H1 (cell line): ENCODE measurements around the gene RAB5B. TPM values are rescaled to one million over a fixed set of nuclear protein-coding genes. Genes with fewer than 3 reads are reported as not detected.

ENCODE experiments used
- CTCF ChIA-PET: fragments of 300-600 bp; sonication (Branson Sonifier 250); formaldehyde crosslinking; loops from one replicate; lab custom pipeline; 2021; ENCODE audit not compliant: partially characterized antibody; lab: Charles Lee
- POLR2A ChIA-PET: fragments of 300-600 bp; sonication (Branson Sonifier 250); formaldehyde crosslinking; loops from one replicate; lab custom pipeline; 2021; ENCODE audit warnings: inconsistent platforms; ENCODE audit not compliant: partially characterized antibody; lab: Charles Lee
- DNase-seq, 2 experiments: peaks; one replicate each; pipeline versions ENCODE4 v3.0.0 to v3.0.0-alpha.2; 2010 to 2022; ENCODE audit warnings: low spot score in 2 of 2, low read depth in 1 of 2, mixed read lengths in 1 of 2
- FAIRE-seq: peaks from 2 replicates; lab custom pipeline; 2011; peaks lifted over from hg19 to GRCh38; lab: Jason Lieb, UNC
- H2AFZ ChIP-seq: 2 replicates; pipeline ENCODE4 v1.8.1; 2012; ENCODE audit warnings: low read length, inconsistent platforms
- H2AK5ac ChIP-seq: 2 replicates; pipeline ENCODE4 v1.6.1; 2013; ENCODE audit warnings: low read depth, low read length
- H2BK120ac ChIP-seq: replicated peaks from 2 replicates; pipeline ENCODE3; 2013; ENCODE audit warnings: low read depth, low read length, inconsistent platforms
- H2BK12ac ChIP-seq: 2 replicates; pipeline ENCODE4 v1.6.1; 2013; ENCODE audit warnings: low read depth, low read length
- H2BK15ac ChIP-seq: 2 replicates; pipeline ENCODE4 v1.6.1; 2013; ENCODE audit warnings: low read length
- H2BK20ac ChIP-seq: 2 replicates; pipeline ENCODE4 v1.6.1; 2013; ENCODE audit warnings: low read length
- H2BK5ac ChIP-seq: 2 replicates; pipeline ENCODE4 v1.6.1; 2013; ENCODE audit warnings: low read depth, low read length
- H3K14ac ChIP-seq: 2 replicates; pipeline ENCODE4 v1.6.1; 2013; ENCODE audit warnings: inconsistent platforms; ENCODE audit not compliant: insufficient read length
- H3K18ac ChIP-seq: 2 replicates; pipeline ENCODE4 v1.6.1; 2013; ENCODE audit warnings: low read length; ENCODE audit errors: extremely low read depth
- H3K23ac ChIP-seq: 2 replicates; pipeline ENCODE4 v1.6.1; 2013; ENCODE audit warnings: inconsistent platforms; ENCODE audit not compliant: insufficient read length
- H3K23me2 ChIP-seq: 2 replicates; pipeline ENCODE4 v1.6.1; 2013; ENCODE audit warnings: low read depth, low read length
- H3K27ac ChIP-seq: 2 replicates; pipeline ENCODE4 v1.6.1; 2011; ENCODE audit warnings: low read depth, low read length, inconsistent platforms
- H3K27me3 ChIP-seq, 4 experiments: replicated peaks in 1 of 4; 1 replicate in 1 of 4; 2 replicates in 3 of 4; pipeline versions ENCODE4 v1.6.1 to v1.8.1; 2011 to 2013; ENCODE audit warnings: low read length in 3 of 4, mild to moderate bottlenecking in 3 of 4, inconsistent platforms in 2 of 4, mixed read lengths in 2 of 4, moderate library complexity in 1 of 4; ENCODE audit not compliant: control insufficient read depth in 3 of 4, insufficient read depth in 3 of 4; ENCODE audit errors: extremely low read depth in 1 of 4
- H3K36me3 ChIP-seq, 4 experiments: 2 replicates each; pipeline versions ENCODE4 v1.6.1 to v1.8.1; 2011 to 2013; ENCODE audit warnings: mild to moderate bottlenecking in 4 of 4, low read length in 3 of 4, moderate library complexity in 2 of 4, control low read depth in 1 of 4, inconsistent platforms in 1 of 4; ENCODE audit not compliant: insufficient read depth in 4 of 4, control insufficient read depth in 2 of 4
- H3K4ac ChIP-seq: replicated peaks from 2 replicates; pipeline ENCODE3; 2013; ENCODE audit warnings: low read length, low read depth, mixed read lengths, inconsistent platforms; ENCODE audit not compliant: insufficient read length
- H3K4me1 ChIP-seq, 4 experiments: replicated peaks in 1 of 4; 1 replicate in 1 of 4; 2 replicates in 3 of 4; pipeline versions ENCODE4 v1.6.1 to v1.8.1; 2011 to 2013; ENCODE audit warnings: low read length in 3 of 4, inconsistent platforms in 2 of 4, mixed read lengths in 1 of 4; ENCODE audit not compliant: insufficient read depth in 4 of 4, control insufficient read depth in 3 of 4
- H3K4me2 ChIP-seq, 2 experiments: 2 replicates each; pipeline versions ENCODE4 v1.6.1 to v1.8.1; 2011 to 2013; ENCODE audit warnings: low read depth in 2 of 2, low read length in 2 of 2, control low read depth in 1 of 2, inconsistent platforms in 1 of 2, mild to moderate bottlenecking in 1 of 2; ENCODE audit not compliant: insufficient read depth in 1 of 2
- H3K4me3 ChIP-seq, 4 experiments: fragments of 200-600, 300-600 bp in 1 of 4; sonication (generic), shearing (Covaris generic), sonication (Bioruptor Twin) in 1 of 4; 2 replicates each; pipeline versions ENCODE4 v1.5.1 to v1.8.1; 2011 to 2016; ENCODE audit warnings: low read length in 4 of 4, low read depth in 3 of 4, control low read depth in 2 of 4, inconsistent platforms in 2 of 4, mild to moderate bottlenecking in 2 of 4, mixed read lengths in 1 of 4, moderate library complexity in 1 of 4; ENCODE audit not compliant: insufficient read depth in 2 of 4; ENCODE audit errors: extremely low read depth in 1 of 4
- H3K56ac ChIP-seq: replicated peaks from 2 replicates; pipeline ENCODE3; 2013; ENCODE audit warnings: low read depth, mild to moderate bottlenecking, mixed read lengths, low read length, inconsistent platforms; ENCODE audit not compliant: insufficient read length
- H3K79me1 ChIP-seq: 2 replicates; pipeline ENCODE4 v1.6.1; 2013; ENCODE audit warnings: low read depth, low read length, control low read depth
- H3K79me2 ChIP-seq, 2 experiments: 2 replicates each; pipeline versions ENCODE4 v1.6.1 to v1.8.1; 2012 to 2013; ENCODE audit warnings: low read length in 2 of 2, mild to moderate bottlenecking in 2 of 2, inconsistent platforms in 1 of 2; ENCODE audit not compliant: insufficient read depth in 2 of 2, control insufficient read depth in 1 of 2
- H3K9ac ChIP-seq, 4 experiments: replicated peaks in 1 of 4; 1 replicate in 1 of 4; 2 replicates in 3 of 4; pipeline versions ENCODE4 v1.6.1 to v1.8.1; 2011 to 2013; ENCODE audit warnings: low read depth in 3 of 4, low read length in 3 of 4, control low read depth in 2 of 4, mild to moderate bottlenecking in 2 of 4, moderate library complexity in 2 of 4, inconsistent platforms in 1 of 4; ENCODE audit errors: extremely low read depth in 1 of 4
- H3K9me3 ChIP-seq, 2 experiments: 2 replicates each; pipeline versions ENCODE4 v1.6.1 to v1.8.1; 2012 to 2013; ENCODE audit warnings: mild to moderate bottlenecking in 2 of 2, moderate library complexity in 2 of 2, control low read depth in 1 of 2, inconsistent platforms in 1 of 2, low read depth in 1 of 2, low read length in 1 of 2, mixed read lengths in 1 of 2; ENCODE audit not compliant: insufficient read depth in 2 of 2
- H4K20me1 ChIP-seq, 2 experiments: replicated peaks in 1 of 2; 2 replicates each; pipeline versions ENCODE3 to v1.8.1; 2011 to 2013; ENCODE audit warnings: inconsistent platforms in 2 of 2, low read length in 2 of 2, mild to moderate bottlenecking in 1 of 2; ENCODE audit not compliant: insufficient read depth in 2 of 2, control insufficient read depth in 1 of 2
- H4K5ac ChIP-seq: 2 replicates; pipeline ENCODE4 v1.6.1; 2013; ENCODE audit warnings: low read length, low read depth, mixed read lengths, inconsistent platforms; ENCODE audit not compliant: insufficient read length
- H4K8ac ChIP-seq: 2 replicates; pipeline ENCODE4 v1.8.0; 2013; ENCODE audit warnings: mild to moderate bottlenecking, moderate library complexity, low read length, inconsistent platforms; ENCODE audit not compliant: insufficient read depth; ENCODE audit errors: extremely low read depth
- H4K91ac ChIP-seq: replicated peaks from 2 replicates; pipeline ENCODE3; 2013; ENCODE audit warnings: low read length, mixed read lengths, inconsistent platforms; ENCODE audit not compliant: insufficient read length
- JUND ChIP-seq: IDR thresholded peaks from 2 replicates; pipeline ENCODE4 v1.6.1; 2011; ENCODE audit warnings: mild to moderate bottlenecking, improper control_type of control experiment, low read length
- TAF1 ChIP-seq: IDR thresholded peaks from 2 replicates; pipeline ENCODE4 v1.6.1; 2011; ENCODE audit warnings: mild to moderate bottlenecking, low read depth, low read length
- WGBS, 2 experiments: shearing (Covaris generic) in 1 of 2; methylation state at CpG; one replicate each; pipeline versions ENCODE4 v1.1.6 to v1.1.7; 2013 to 2015; ENCODE audit warnings: low lambda C conversion rate in 2 of 2, mixed read lengths in 2 of 2, inconsistent platforms in 1 of 2, low coverage in 1 of 2, missing lambda C conversion rate in 1 of 2; ENCODE audit not compliant: insufficient replicate concordance in 2 of 2, insufficient coverage in 1 of 2, insufficient read length in 1 of 2; ENCODE audit errors: extremely low coverage in 1 of 2, missing lambda C conversion rate in 1 of 2; 5-methylcytosine and 5-hydroxymethylcytosine counted together
- polyA plus RNA-seq, 7 experiments: library from polyadenylated mRNA; depleted of rRNA in 3 of 7; stranded (reverse) in 5 of 7; unstranded in 2 of 7; fragments of >200 nt in 5 of 7; fragments of 200-250 nt in 2 of 7; gene quantifications; 1 replicate in 5 of 7; 2 replicates in 1 of 7; 4 replicates in 1 of 7; pipeline versions ENCODE4 v1.2.1 to v1.2.3, GENCODE V29; 2011 to 2013; ENCODE audit warnings: missing spikeins in 2 of 7, mixed read lengths in 2 of 7
- total RNA-seq: library from RNA; stranded (reverse); fragmentation: NEBNext Ultra II Directional; extraction: Animal tissue kit (Norgen Biotek cat#: 25700); gene quantifications from 2 replicates; pipeline ENCODE4 v1.2.1, GENCODE V29; 2021

The RAB5B gene
- total and polyA plus RNA-seq, 2 of the 8 experiments (the other 6 are each of a cell fraction or from before 2014, with no cell fraction given), result 56.7 to 62.4 TPM

GRCh38 chr12:55972911-55973598 lies 823 bp upstream of the RAB5B start:
- H3K4ac ChIP-seq, result peak overlapping the region; percentile 97
- H3K4me1 ChIP-seq, result peaks cover 0 to 6% (median 1%) of the 10 kb centered on the region in 4 experiments; a peak in 4 of 7 replicates
- ChIA-PET CTCF (interaction anchor here (1.7 to 2.6 kb wide), 4 partner anchors 11 to 33 kb away, joined by 6 to 14 read pairs (median 7); no protein-coding TSS in a partner anchor), POLR2A (interaction anchor here (0.7 to 2.7 kb wide), 22 partner anchors 8 to 261 kb away, joined by 3 to 16 read pairs (median 6); partner anchors contain the start of genes DNAJC14, ERBB3, IKZF4 and MYL6)
- H3K4me2 ChIP-seq, result peak overlapping the region; percentile 90 to 96
- peaks cover 6% of the 10 kb centered on the region for H3K23me2 ChIP-seq
- H2BK12ac ChIP-seq, result peak overlapping the region; percentile 63
- no peak overlapping the region for H3K27ac ChIP-seq
- H2BK15ac ChIP-seq, result peak overlapping the region; percentile 74; the same call in 1 of the 2 replicates
- peaks cover 2% of the 10 kb centered on the region; the same call in 1 of the 2 replicates for H3K79me1 ChIP-seq
- peaks cover 2 to 28% (median 14%) of the 10 kb centered on the region in 4 experiments; a peak in 5 of 8 replicates for H3K36me3 ChIP-seq
- TF ChIP-seq JUND (no peak), TAF1 (0 out of 2 replicates have a peak, but pooled peaks have one; percentile 49)
- TF ChIP-seq, all 59 proteins: peak for 1
- no peak overlapping the region for H2BK5ac ChIP-seq
- WGBS, 2 experiments, result 25 to 100% methylated on average over 1 to 18 of the region's 18 CpGs
- no peak overlapping the region; the same call in 1 of the 2 replicates for H4K8ac ChIP-seq
- H4K20me1 ChIP-seq, result peaks cover 0 to 3% of the 10 kb centered on the region in 2 experiments
- DNase-seq, result no peak
- H3K9me3 ChIP-seq, result no peaks in the 10 kb centered on the region
- H2BK120ac ChIP-seq, result no peak overlapping the region
- peak overlapping the region in 3 of 4 experiments; percentile 49 to 65 (median 58); a peak in 5 of 7 replicates for H3K9ac ChIP-seq
- no peak overlapping the region for H2AFZ ChIP-seq
- H3K14ac ChIP-seq, result no peak overlapping the region
- no peak overlapping the region for H3K23ac ChIP-seq
- no peak for FAIRE-seq
- H2AK5ac ChIP-seq, result peak overlapping the region; percentile 79; the same call in 1 of the 2 replicates
- peaks cover 0 to 35% of the 10 kb centered on the region in 2 experiments; a peak in 3 of 4 replicates for H3K79me2 ChIP-seq
- no peak overlapping the region for H4K5ac ChIP-seq
- no peak overlapping the region for H3K18ac ChIP-seq
- peak overlapping the region; percentile 79 for H3K56ac ChIP-seq
- peak overlapping the region; percentile 88 for H4K91ac ChIP-seq
- H3K4me3 ChIP-seq, result peak overlapping the region; percentile 39 to 61 (median 46); a peak in 7 of 8 replicates
- H3K27me3 ChIP-seq, result no peaks in the 10 kb centered on the region
- no peak overlapping the region for H2BK20ac ChIP-seq
